ENCODE results near the gene PTPN9.

GRCh38 chr15:75561888-75562287, 17.2 kb downstream of the PTPN9 start:
- TF ChIP-seq POLR2A (IDR thresholded peaks at IDR 0.05; ENCODE audit: low read depth, low read length): no peak
- no peak for TF ChIP-seq POLR2AphosphoS5 (IDR thresholded peaks at IDR 0.05; ENCODE audit: low read depth, low read length)
- no peak for TF ChIP-seq TAF1 (IDR thresholded peaks at IDR 0.05; ENCODE audit: borderline replicate concordance, low read depth, low read length)
